22Rv1 (cell line): ENCODE measurements around the gene ZNF207.

Experiments used
- CTCF ChIP-seq: fragments of 450-650 bp; IDR thresholded peaks from 2 replicates; pipeline ENCODE4 v1.5.1; 2017; ENCODE audit warnings: mild to moderate bottlenecking
- ZFX ChIP-seq: fragments of 450-650 bp; IDR thresholded peaks from 2 replicates; pipeline ENCODE4 v1.6.1; 2017; ENCODE audit warnings: antibody characterized with exemption, borderline replicate concordance

GRCh38 chr17:32349503-32349853 is 479 bp upstream of the ZNF207 start:
- TF ChIP-seq CTCF (no peak), ZFX (no peak)
